Uterus (tissue), 2 donors: Measurements from ENCODE around the gene POP5.
A peak's percentile ranks its signal among the peaks of the same experiment; 100 is the strongest.

Source experiments
- CTCF ChIP-seq, 4 experiments: fragments of 200-600 bp in 2 of 4; fragments of 450-650 bp in 2 of 4; sonication (generic) in 2 of 4; IDR thresholded peaks; one replicate each; pipeline ENCODE4 v1.5.1; 2016 to 2019; ENCODE audit warnings: antibody characterized with exemption in 4 of 4, mild to moderate bottlenecking in 2 of 4, moderate library complexity in 1 of 4
- POLR2A ChIP-seq, 2 donors: fragments of 450-650 bp; IDR thresholded peaks; one replicate each; pipeline ENCODE4 v1.6.1; 2016; ENCODE audit warnings: antibody characterized with exemption in 2 of 2, mild to moderate bottlenecking in 1 of 2, moderate library complexity in 1 of 2

- TF ChIP-seq POLR2A (IDR thresholded peaks at IDR 0.05) (peak; percentile 19 to 63), CTCF (IDR thresholded peaks at IDR 0.05) (peak in 1 of 4 experiments; percentile 6)
Observed at GRCh38 chr12:120580787-120581723, at the start of gene POP5.
